ENCODE measurements around the gene ZFPM1. TPM values are rescaled to one million over a fixed set of nuclear protein-coding genes. Genes with fewer than 3 reads are reported as not detected.

The ZFPM1 gene
- polyA plus RNA-seq, 1 of the 3 experiments (the other 2 are of a cell fraction), result 1.2 TPM

DNA sequence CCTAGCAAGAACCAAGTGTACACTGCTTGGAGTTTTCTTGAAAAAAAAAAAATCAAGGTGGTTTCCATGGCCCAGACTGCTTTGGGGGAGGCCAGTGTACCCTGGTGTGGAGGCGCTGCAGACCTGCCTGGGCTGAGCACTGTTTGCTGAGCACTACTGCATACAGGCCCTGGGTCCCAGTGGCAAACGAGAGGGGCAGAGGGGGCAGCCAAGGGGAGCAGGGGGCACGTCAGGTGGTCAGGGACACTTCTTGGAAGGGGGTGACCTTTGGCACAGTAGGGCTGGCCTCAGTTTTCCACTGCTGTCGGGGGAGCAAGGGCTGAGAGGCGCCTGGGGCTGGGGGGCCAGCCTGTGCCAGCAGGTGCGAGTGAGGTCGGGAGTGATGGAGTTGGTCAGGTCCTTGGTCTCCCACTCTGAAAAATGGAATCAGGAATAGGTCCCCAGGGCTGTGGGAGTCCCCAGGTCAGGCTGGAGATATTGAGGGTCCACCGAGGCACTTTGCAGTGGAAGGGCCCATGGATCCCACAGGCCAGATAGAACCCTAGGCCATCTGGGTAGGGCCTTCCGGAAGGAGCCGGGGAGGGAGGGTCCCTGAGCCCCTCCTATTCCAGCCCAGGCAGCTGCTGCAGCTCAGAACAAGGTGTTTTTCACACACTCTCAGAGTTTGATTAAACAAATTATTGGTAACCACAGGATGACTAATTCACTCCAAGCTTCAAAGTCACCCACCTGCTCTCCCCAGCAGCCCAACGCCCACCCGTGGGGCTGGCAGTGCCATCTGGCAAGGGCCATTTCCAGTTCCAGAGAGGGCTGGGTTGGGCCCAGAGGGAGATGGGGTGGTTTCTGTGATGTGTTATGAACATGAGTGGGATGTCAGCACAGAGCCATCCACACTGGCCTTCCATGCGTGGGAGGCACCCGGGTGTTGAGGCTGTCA lies 3.5 kb downstream of the ZFPM1 start:
- Histone ChIP-seq H3K4me2 (peak overlapping the region; percentile 100), H3K36me3 (replicated peaks in 1 of 2; ENCODE audit: control insufficient read depth in 1 of 2, insufficient read depth in 2 of 2, low read length in 1 of 2) (no peaks in the 10 kb centered on the region), H3K9me3 (no peaks in the 10 kb centered on the region), H3K9ac (peak overlapping the region; percentile 65; the same call in 1 of the 2 replicates), H3K79me2 (ENCODE audit: insufficient read depth) (peaks cover 69% of the 10 kb centered on the region), H2AFZ (ENCODE audit: low read depth) (no peak overlapping the region), H3K27me3 (ENCODE audit: insufficient read depth) (no peaks in the 10 kb centered on the region), H3K4me1 (ENCODE audit: control insufficient read depth in 1 of 2, insufficient read depth in 2 of 2, low read depth in 1 of 2, low read length in 1 of 2) (peaks cover 13 to 66% of the 10 kb centered on the region in 2 experiments; a peak in 2 of 4 replicates), H4K20me1 (ENCODE audit: insufficient read depth) (peaks cover 69% of the 10 kb centered on the region), H3K4me3 (ENCODE audit: low read depth in 2 of 2, low read length in 1 of 2) (peak overlapping the region; percentile 77 to 78), H3K27ac (ENCODE audit: low read depth in 2 of 2, low read length in 1 of 2) (peak overlapping the region in 1 of 2 experiments; percentile 73; a peak in 2 of 4 replicates), H3F3A (replicated peaks; ENCODE audit: insufficient read depth) (no peaks in the 10 kb centered on the region), H3K9me2 (no peaks in the 10 kb centered on the region)
- CTCF ChIA-PET, result interaction anchor here (0.8 to 3.0 kb wide), 3 partner anchors 8 to 76 kb away, joined by 3 to 13 read pairs (median 3); no protein-coding TSS in a partner anchor
- no peak for DNase-seq
- POLR2A ChIA-PET, result no interaction called here
- 96% methylated on average over 9 of the region's 14 CpGs for WGBS (ENCODE audit: low lambda C conversion rate)
- TF ChIP-seq TCF12 (IDR thresholded peaks at IDR 0.05) (no peak), TAF1 (IDR thresholded peaks at IDR 0.05; ENCODE audit: borderline replicate concordance, low read depth, low read length) (no peak), EP300 (IDR thresholded peaks at IDR 0.05; ENCODE audit: borderline replicate concordance in 1 of 2, low read depth in 1 of 2, low read length in 1 of 2) (no peak), GATA2 (CRISPR knock-in tag; IDR thresholded peaks at IDR 0.05) (no peak), EZH2phosphoT487 (IDR thresholded peaks at IDR 0.05; ENCODE audit: borderline replicate concordance, low read depth) (no peak)
- TF ChIP-seq, protein P1, sequence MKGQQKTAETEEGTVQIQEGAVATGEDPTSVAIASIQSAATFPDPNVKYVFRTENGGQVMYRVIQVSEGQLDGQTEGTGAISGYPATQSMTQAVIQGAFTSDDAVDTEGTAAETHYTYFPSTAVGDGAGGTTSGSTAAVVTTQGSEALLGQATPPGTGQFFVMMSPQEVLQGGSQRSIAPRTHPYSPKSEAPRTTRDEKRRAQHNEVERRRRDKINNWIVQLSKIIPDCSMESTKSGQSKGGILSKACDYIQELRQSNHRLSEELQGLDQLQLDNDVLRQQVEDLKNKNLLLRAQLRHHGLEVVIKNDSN (IDR thresholded peaks at IDR 0.05; ENCODE audit: borderline replicate concordance, low read depth), result no peak

DNA sequence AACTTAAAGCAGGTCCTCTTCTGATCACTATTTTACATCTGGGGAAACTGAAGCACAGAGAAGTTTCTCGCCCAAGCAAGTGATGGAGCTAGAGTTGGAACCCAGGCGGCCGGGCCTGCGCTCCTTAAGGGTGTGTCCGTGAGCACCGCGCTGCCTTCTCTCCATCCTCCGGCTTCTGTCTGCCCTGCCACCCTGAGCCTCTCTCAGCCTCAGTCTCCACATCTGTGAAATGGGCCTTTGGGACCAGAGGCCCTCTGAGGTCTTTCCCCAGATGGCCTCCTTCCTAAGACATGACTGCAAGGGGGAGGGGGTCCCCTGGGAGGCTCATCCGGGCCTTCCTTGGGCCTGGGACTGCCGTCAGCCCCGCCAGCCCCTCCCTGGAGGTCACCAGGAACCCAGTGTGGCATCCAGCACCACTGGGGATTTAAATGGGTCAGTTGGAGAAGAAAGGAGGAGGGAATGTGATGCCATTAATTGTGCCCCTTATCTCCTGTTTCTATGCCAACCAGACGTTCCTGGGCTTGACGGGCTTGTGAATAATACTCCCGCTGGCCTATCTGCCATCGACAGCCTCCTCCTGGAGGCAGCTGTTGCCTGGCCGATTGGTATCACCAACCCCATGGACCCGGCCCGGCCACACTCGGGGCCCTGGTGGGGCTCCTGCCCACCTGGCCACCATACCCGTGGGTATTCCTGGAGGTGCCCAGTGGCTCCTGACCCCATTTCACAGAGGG lies 5.1 kb downstream of the ZFPM1 start:
- Histone ChIP-seq H3K79me2 (ENCODE audit: insufficient read depth) (peaks cover 83% of the 10 kb centered on the region), H3K9ac (no peak overlapping the region), H4K20me1 (ENCODE audit: insufficient read depth) (peaks cover 85% of the 10 kb centered on the region), H3K27ac (ENCODE audit: low read depth in 2 of 2, low read length in 1 of 2) (peak overlapping the region in 1 of 2 experiments; percentile 73; a peak in 2 of 4 replicates), H3K4me3 (ENCODE audit: low read depth in 2 of 2, low read length in 1 of 2) (no peak overlapping the region), H2AFZ (ENCODE audit: low read depth) (no peak overlapping the region), H3K9me3 (no peaks in the 10 kb centered on the region), H3K4me1 (ENCODE audit: control insufficient read depth in 1 of 2, insufficient read depth in 2 of 2, low read depth in 1 of 2, low read length in 1 of 2) (peaks cover 5 to 72% of the 10 kb centered on the region in 2 experiments; a peak in 2 of 4 replicates), H3K27me3 (ENCODE audit: insufficient read depth) (no peaks in the 10 kb centered on the region), H3K9me2 (no peaks in the 10 kb centered on the region), H3F3A (replicated peaks; ENCODE audit: insufficient read depth) (no peaks in the 10 kb centered on the region), H3K4me2 (no peak overlapping the region), H3K36me3 (replicated peaks in 1 of 2; ENCODE audit: control insufficient read depth in 1 of 2, insufficient read depth in 2 of 2, low read length in 1 of 2) (no peaks in the 10 kb centered on the region)
- CTCF ChIA-PET, result interaction anchor here (1.3 to 1.9 kb wide), 3 partner anchors 14 to 101 kb away, joined by 3 to 6 read pairs (median 5); no protein-coding TSS in a partner anchor
- peak; percentile 88 for DNase-seq
- 87% methylated on average over 12 of the region's 20 CpGs for WGBS (ENCODE audit: low lambda C conversion rate)
- POLR2A ChIA-PET, result interaction anchor here (0.7 kb wide), 1 partner anchor 9 kb away, joined by 3 read pairs; no protein-coding TSS in a partner anchor
- TF ChIP-seq, protein P2, sequence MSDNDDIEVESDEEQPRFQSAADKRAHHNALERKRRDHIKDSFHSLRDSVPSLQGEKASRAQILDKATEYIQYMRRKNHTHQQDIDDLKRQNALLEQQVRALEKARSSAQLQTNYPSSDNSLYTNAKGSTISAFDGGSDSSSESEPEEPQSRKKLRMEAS (IDR thresholded peaks at IDR 0.05; ENCODE audit: low read depth), result no peak
- no peak for TF ChIP-seq TEAD4 (IDR thresholded peaks at IDR 0.05; ENCODE audit: borderline replicate concordance, insufficient read depth)
- TF ChIP-seq, protein P3, sequence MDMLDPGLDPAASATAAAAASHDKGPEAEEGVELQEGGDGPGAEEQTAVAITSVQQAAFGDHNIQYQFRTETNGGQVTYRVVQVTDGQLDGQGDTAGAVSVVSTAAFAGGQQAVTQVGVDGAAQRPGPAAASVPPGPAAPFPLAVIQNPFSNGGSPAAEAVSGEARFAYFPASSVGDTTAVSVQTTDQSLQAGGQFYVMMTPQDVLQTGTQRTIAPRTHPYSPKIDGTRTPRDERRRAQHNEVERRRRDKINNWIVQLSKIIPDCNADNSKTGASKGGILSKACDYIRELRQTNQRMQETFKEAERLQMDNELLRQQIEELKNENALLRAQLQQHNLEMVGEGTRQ (IDR thresholded peaks at IDR 0.05; ENCODE audit: borderline replicate concordance, low read depth, low read length), result no peak
- no peak for TF ChIP-seq FOSL2 (IDR thresholded peaks at IDR 0.05; ENCODE audit: borderline replicate concordance, low read depth)
- peak; percentile 55 for TF ChIP-seq CHD2 (IDR thresholded peaks at IDR 0.05; ENCODE audit: low read length, partially characterized antibody)
- peak; percentile 20; the same call in 1 of the 2 replicates for TF ChIP-seq RAD21 (IDR thresholded peaks at IDR 0.05; ENCODE audit: low read length)
- TF ChIP-seq, protein P4, sequence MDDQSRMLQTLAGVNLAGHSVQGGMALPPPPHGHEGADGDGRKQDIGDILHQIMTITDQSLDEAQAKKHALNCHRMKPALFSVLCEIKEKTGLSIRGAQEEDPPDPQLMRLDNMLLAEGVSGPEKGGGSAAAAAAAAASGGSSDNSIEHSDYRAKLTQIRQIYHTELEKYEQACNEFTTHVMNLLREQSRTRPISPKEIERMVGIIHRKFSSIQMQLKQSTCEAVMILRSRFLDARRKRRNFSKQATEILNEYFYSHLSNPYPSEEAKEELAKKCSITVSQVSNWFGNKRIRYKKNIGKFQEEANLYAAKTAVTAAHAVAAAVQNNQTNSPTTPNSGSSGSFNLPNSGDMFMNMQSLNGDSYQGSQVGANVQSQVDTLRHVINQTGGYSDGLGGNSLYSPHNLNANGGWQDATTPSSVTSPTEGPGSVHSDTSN (IDR thresholded peaks at IDR 0.05), result no peak
- TF ChIP-seq EZH2phosphoT487 (IDR thresholded peaks at IDR 0.05; ENCODE audit: borderline replicate concordance, low read depth), result no peak
- TF ChIP-seq, protein P5, sequence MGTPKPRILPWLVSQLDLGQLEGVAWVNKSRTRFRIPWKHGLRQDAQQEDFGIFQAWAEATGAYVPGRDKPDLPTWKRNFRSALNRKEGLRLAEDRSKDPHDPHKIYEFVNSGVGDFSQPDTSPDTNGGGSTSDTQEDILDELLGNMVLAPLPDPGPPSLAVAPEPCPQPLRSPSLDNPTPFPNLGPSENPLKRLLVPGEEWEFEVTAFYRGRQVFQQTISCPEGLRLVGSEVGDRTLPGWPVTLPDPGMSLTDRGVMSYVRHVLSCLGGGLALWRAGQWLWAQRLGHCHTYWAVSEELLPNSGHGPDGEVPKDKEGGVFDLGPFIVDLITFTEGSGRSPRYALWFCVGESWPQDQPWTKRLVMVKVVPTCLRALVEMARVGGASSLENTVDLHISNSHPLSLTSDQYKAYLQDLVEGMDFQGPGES (IDR thresholded peaks at IDR 0.05; ENCODE audit: low read depth, low read length), result no peak
- no peak for TF ChIP-seq RXRA (IDR thresholded peaks at IDR 0.05; ENCODE audit: borderline replicate concordance, low read depth)
- TF ChIP-seq, protein P6, sequence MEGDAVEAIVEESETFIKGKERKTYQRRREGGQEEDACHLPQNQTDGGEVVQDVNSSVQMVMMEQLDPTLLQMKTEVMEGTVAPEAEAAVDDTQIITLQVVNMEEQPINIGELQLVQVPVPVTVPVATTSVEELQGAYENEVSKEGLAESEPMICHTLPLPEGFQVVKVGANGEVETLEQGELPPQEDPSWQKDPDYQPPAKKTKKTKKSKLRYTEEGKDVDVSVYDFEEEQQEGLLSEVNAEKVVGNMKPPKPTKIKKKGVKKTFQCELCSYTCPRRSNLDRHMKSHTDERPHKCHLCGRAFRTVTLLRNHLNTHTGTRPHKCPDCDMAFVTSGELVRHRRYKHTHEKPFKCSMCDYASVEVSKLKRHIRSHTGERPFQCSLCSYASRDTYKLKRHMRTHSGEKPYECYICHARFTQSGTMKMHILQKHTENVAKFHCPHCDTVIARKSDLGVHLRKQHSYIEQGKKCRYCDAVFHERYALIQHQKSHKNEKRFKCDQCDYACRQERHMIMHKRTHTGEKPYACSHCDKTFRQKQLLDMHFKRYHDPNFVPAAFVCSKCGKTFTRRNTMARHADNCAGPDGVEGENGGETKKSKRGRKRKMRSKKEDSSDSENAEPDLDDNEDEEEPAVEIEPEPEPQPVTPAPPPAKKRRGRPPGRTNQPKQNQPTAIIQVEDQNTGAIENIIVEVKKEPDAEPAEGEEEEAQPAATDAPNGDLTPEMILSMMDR (IDR thresholded peaks at IDR 0.05), result no peak
- peak in 1 of 2 experiments; percentile 90; a peak in 2 of 4 replicates for TF ChIP-seq EP300 (IDR thresholded peaks at IDR 0.05; ENCODE audit: borderline replicate concordance in 1 of 2, low read depth in 1 of 2, low read length in 1 of 2)
- TF ChIP-seq GATA2 (CRISPR knock-in tag; IDR thresholded peaks at IDR 0.05), result peak; percentile 98

All from SK-N-SH (cell line).